ENCODE data around the gene C1QB. TPM values are rescaled to one million over a fixed set of nuclear protein-coding genes. Genes with fewer than 3 reads are reported as not detected.

C1QB gene
- total RNA-seq, 2 experiments from 2014 or later = not detected

DNA sequence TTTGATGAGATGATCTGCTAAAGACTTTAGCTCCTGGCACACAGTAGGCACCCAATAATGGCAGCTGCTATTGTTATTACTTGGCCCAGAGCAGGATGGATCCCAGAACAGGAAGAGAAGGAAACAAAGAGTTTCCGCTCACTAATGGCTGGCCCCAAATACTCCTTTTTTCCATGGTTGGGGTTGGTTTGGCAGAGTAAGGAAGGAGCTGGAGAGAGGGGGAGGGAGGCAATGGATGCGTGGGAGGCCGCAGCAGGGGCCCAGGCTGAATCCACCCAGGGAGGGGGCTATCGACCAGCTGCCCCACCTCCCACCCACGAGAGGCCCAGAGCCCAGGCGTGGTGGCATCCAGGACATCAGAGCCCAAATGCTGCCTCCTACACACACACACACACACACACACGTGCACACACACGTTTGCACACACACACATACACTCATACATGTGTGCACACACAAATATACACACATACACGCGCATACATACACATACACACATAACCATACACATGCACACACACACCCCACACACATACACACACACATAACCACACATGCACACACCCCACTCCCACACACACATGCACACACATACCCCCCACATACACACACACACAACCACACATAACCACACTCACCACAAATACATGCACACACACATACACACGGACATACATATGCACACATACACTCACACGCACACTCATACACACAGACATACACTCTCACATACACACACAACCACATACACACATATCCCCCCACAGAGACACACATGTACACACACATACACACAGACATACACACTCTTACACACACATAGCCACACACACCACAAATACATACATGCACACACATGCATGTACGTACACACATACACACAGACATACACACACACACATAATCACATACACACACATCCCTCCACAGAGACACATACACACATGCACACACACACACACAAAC, 25.2 kb downstream of the C1QB start:
- Mint-ChIP-seq H3K36me3 (ENCODE audit: low read depth) (no peaks in the 10 kb centered on the region), H3K27me3 (peaks cover 4% of the 10 kb centered on the region), H3K4me3 (no peak overlapping the region), H3K27ac (no peak overlapping the region), H3K4me1 (no peaks in the 10 kb centered on the region), H3K9me3 (no peaks in the 10 kb centered on the region)
- ChIA-PET CTCF (no interaction called here), POLR2A (no interaction called here)
- DNase-seq = no peak

DNA sequence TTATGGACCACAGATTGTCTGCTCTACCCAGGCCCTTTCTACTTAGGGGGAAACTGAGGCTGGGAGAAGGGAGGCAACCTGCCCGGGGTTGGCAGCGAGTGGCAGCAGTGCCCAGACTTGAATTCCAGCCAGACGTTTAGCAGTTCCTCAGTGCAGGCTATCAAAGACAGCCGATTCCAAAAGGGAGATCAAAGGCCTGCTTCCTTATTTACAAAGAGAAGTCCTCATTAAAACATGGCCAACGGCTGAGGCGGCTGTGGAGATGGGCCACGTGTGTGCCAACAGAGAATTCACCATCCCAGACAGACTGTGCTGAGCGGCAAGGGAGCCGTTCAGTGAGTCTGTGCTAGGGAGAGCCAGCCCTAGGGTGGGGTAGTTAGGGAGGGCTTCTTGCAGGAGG, 27.7 kb downstream of the C1QB start:
- POLR2A ChIA-PET = no interaction called here
- H3K36me3 Mint-ChIP-seq (ENCODE audit: low read depth) = no peaks in the 10 kb centered on the region
- peaks cover 1% of the 10 kb centered on the region for H3K27me3 Mint-ChIP-seq
- CTCF ChIA-PET = interaction anchor here (1.2 kb wide), 1 partner anchor 24 kb away, joined by 3 read pairs; no protein-coding TSS in a partner anchor
- H3K4me3 Mint-ChIP-seq = no peak overlapping the region
- H3K27ac Mint-ChIP-seq = no peak overlapping the region
- DNase-seq = no peak
- no peaks in the 10 kb centered on the region for H3K9me3 Mint-ChIP-seq
- H3K4me1 Mint-ChIP-seq = no peaks in the 10 kb centered on the region

DNA sequence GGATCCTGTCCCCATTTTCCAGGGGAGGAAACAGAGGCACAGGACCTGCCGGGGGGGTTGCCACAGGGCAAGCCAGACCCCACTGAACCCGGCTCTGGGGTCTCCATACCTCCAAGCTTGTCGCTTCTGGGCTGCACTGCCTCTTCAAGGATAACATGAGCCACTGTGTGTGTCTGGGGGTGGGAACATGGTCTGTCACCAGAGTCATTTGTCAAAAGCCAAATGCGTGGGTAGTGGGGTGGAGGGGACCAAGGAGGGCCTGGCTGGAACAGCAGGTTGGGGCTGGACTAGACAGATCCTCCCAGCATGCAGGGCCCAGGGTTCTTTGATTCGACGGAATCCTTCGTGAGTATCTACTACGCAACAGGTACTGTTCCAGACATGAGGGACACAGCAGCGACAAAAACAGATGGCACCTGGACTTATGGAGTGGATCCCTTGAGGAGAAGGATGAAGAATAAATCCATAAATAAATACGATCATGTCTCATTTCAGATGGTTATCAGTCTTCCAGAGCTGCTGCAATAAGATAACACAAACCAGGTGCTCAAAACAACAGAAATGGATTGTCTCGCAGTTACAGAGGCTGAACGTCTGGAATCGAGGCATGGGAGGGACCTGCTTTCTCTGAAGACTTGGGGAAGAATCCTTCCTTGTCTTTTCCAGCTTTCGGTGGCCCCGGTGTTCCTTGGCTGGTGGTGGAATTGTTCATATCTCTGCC, 28.7 kb downstream of the C1QB start:
- Mint-ChIP-seq H3K4me1 (no peaks in the 10 kb centered on the region), H3K9me3 (no peaks in the 10 kb centered on the region), H3K4me3 (no peak overlapping the region), H3K36me3 (ENCODE audit: low read depth) (no peaks in the 10 kb centered on the region), H3K27ac (no peak overlapping the region), H3K27me3 (peaks cover 5% of the 10 kb centered on the region)
- no peak for DNase-seq
- CTCF ChIA-PET = no interaction called here
- POLR2A ChIA-PET = no interaction called here

DNA sequence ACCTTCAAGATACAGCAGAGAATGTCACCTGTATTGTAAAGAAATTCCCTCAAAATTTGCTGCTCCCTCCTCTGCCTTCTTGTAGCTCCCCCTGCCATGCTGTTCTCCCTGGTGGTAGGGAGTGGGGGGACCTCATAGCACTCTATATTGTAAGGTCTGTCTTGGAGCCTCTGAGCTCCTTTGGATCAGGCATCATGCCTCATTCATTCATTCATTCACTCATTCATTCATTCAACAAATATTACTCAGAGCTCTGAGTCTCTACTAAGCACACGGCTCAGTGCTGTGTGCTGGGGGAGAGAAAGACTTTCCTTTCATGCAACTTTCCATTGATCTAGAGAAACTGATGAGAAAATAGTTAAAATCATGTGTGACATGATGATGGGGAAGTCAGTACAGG, 30.5 kb downstream of the C1QB start:
- H3K9me3 Mint-ChIP-seq = no peaks in the 10 kb centered on the region
- no peak overlapping the region for H3K4me3 Mint-ChIP-seq
- DNase-seq = no peak
- ChIA-PET POLR2A (no interaction called here), CTCF (no interaction called here)
- H3K27me3 Mint-ChIP-seq = peaks cover 12% of the 10 kb centered on the region
- H3K4me1 Mint-ChIP-seq = no peaks in the 10 kb centered on the region
- H3K27ac Mint-ChIP-seq = no peak overlapping the region
- H3K36me3 Mint-ChIP-seq (ENCODE audit: low read depth) = no peaks in the 10 kb centered on the region

DNA sequence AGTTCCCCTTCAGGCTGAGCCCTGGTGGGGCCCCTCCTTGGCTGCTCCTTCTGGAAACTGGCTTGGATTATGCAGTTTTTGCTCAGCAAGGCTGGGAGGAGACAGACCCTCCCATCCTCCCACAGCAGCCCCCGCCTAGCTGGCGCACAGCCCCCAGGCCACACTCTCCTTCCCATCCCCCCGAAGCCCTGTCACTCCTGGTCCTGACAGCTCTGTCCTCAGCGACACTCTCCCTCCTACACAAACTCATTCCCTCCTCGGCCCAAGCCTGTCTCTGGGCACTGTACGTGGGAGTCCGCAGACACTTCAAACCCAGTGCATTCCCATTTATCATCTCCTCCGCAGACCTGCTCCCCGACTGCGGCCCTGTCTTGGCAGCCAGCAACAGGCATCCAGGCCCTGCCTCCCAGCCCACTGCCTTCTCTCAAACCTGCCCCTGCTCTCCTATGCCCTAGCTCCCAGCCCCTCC, 32.6 kb downstream of the C1QB start:
- H3K27me3 Mint-ChIP-seq = peaks cover 12% of the 10 kb centered on the region
- H3K36me3 Mint-ChIP-seq (ENCODE audit: low read depth) = no peaks in the 10 kb centered on the region
- no peak overlapping the region for H3K27ac Mint-ChIP-seq
- no peak overlapping the region for H3K4me3 Mint-ChIP-seq
- H3K4me1 Mint-ChIP-seq = no peaks in the 10 kb centered on the region
- H3K9me3 Mint-ChIP-seq = no peaks in the 10 kb centered on the region
- ChIA-PET CTCF (no interaction called here), POLR2A (no interaction called here)
- DNase-seq = no peak

DNA sequence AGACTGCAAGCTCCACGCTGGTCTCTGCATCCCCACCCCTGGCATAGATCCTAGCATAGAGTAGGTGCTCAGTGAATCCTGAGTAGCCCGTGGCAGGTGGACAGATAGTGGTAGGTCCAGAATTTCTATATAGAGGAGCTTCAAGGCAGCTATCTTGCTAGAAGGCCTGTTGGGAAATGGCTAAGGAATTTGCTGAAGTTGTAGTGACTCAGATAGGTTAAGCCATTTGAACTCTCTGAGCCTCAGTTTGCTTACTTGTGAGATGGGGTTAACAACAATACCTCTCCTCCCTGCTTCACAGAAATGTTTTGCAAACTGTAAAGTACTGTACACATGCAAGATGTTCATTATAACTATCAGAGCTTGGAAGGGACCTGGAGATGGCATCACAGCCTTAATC, 34.2 kb downstream of the C1QB start:
- H3K4me3 Mint-ChIP-seq = no peak overlapping the region
- CTCF ChIA-PET = no interaction called here
- H3K27ac Mint-ChIP-seq = no peak overlapping the region

DNA sequence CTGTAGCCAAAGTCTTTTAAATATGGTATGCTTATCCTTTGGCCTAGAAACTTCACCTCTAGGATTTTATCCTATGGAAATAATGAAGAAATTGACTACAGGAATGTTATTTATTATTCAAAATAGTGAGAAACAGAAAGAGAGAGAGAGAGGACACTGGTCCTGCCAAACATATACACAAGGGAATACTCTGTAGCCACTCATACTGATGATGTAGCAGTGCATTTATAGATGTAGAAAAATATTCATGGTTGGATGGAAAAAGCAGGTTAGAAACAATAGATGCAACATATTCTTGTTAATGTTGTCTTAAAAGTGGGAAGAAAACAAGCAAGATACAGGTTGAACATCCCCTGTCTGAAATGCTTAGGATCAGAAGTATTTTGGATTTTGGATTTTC, 35.4 kb downstream of the C1QB start:
- Mint-ChIP-seq H3K9me3 (no peaks in the 10 kb centered on the region), H3K4me3 (no peak overlapping the region), H3K4me1 (no peaks in the 10 kb centered on the region), H3K27me3 (peaks cover 15% of the 10 kb centered on the region), H3K36me3 (ENCODE audit: low read depth) (no peaks in the 10 kb centered on the region), H3K27ac (no peak overlapping the region)
- no peak for DNase-seq
- POLR2A ChIA-PET = no interaction called here
- CTCF ChIA-PET = no interaction called here

More for the DNA sequence above, 34.2 kb downstream of the C1QB start:
- Mint-ChIP-seq H3K36me3 (ENCODE audit: low read depth) (no peaks in the 10 kb centered on the region), H3K27me3 (peaks cover 13% of the 10 kb centered on the region), H3K4me1 (no peaks in the 10 kb centered on the region), H3K9me3 (no peaks in the 10 kb centered on the region)
- POLR2A ChIA-PET = no interaction called here
- DNase-seq = no peak

DNA sequence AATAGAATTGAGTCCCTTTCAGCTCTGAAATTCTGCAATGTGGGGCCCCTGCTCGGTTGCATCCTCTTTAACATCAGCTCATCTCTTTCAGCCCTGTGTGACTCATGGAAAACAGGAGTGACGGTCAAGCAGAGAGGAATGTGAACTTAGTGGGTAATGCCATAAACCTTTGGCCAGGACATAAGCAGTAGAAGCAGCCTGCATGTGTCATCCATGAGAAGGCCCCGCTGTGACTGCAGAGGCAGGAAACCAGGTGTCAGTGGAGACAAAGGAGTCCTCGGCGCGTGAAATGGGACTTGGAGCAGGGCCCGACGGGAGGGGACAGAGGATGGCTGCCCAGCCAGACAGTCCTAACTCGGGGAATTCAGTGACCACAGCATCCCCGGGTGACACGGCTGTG, 36.5 kb downstream of the C1QB start:
- no peak overlapping the region for H3K4me3 Mint-ChIP-seq
- CTCF ChIA-PET = no interaction called here
- no peak for DNase-seq
- H3K4me1 Mint-ChIP-seq = no peaks in the 10 kb centered on the region
- no peak overlapping the region for H3K27ac Mint-ChIP-seq
- no peaks in the 10 kb centered on the region for H3K9me3 Mint-ChIP-seq
- peaks cover 15% of the 10 kb centered on the region for H3K27me3 Mint-ChIP-seq
- POLR2A ChIA-PET = no interaction called here
- no peaks in the 10 kb centered on the region for H3K36me3 Mint-ChIP-seq (ENCODE audit: low read depth)

DNA sequence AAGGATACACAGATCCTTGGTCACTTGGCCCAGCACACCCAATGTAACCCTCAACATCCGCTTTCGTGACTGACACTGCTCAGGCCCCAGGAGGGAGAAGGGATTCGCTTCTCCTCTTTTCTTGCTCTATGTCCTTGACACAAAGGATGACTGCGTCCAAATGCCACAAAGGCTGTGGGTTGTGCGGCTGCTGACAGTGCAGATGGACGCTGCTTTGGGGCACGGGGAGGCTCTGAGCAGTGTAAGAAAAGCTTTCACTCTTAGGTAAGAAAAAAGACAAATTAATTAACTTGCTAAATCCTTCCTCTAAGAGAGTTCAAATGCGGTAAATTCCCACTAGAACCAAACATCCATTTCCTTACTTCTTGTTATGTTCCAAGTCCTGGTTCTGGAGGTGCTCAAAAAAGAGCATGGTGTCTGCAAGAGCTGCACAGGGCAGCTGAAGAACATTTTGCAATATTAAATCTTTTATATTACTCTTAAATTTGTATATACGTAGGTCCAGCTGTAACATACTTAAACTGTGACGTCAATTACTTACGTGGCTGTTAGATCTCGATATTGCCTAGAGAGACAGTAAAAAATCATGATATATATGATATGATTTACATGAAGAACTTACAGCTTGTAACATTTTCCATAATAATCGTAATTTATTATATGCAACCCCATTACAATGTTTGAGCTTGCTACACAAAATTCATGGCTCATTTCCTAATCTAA, 38.2 kb downstream of the C1QB start:
- peaks cover 11% of the 10 kb centered on the region for H3K27me3 Mint-ChIP-seq
- H3K4me1 Mint-ChIP-seq = no peaks in the 10 kb centered on the region
- no peaks in the 10 kb centered on the region for H3K36me3 Mint-ChIP-seq (ENCODE audit: low read depth)
- no peak for DNase-seq
- H3K9me3 Mint-ChIP-seq = no peaks in the 10 kb centered on the region
- CTCF ChIA-PET = no interaction called here
- no peak overlapping the region for H3K4me3 Mint-ChIP-seq
- POLR2A ChIA-PET = no interaction called here
- H3K27ac Mint-ChIP-seq = no peak overlapping the region

DNA sequence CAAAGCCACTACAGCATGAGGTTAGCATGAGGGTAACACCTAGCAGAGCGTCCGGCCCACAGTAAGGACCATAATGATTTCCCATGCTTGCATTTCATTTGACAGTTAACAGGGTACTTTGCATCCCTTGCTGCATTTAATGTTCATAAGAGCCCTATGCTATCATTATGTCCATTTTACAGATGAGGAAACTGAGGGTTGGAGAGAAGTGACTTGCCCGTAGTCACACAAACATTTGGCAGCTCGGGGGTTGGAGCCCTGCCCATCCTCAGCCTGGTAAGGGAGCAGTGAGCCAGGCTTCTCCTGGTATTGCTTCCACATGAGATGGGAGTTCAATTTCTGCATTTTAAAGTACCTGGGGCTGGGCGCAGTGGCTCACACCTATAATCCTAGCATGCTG, 41.1 kb downstream of the C1QB start:
- Mint-ChIP-seq H3K27ac (no peak overlapping the region), H3K9me3 (no peaks in the 10 kb centered on the region), H3K27me3 (peaks cover 3% of the 10 kb centered on the region), H3K4me1 (no peaks in the 10 kb centered on the region), H3K4me3 (no peak overlapping the region), H3K36me3 (ENCODE audit: low read depth) (no peaks in the 10 kb centered on the region)
- ChIA-PET POLR2A (no interaction called here), CTCF (no interaction called here)
- no peak for DNase-seq

DNA sequence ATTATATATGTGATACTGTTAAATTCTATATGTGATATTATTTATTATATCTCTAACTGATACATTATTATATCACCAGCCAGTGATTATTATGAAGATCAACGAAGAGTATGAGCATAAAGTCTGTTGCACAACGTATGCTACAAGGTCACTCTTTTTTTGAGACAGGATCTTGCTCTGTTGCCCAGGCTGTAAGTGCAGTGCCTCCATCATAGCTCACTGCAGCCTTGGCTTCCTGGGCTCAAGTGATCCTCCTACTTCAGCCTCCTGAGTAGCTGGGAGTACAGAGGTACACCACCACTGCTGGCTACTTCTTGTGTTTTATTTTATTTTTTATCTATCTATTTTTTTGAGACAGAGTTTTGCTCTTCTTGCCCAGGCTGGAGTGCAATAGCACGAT, 43.6 kb downstream of the C1QB start:
- peaks cover 3% of the 10 kb centered on the region for H3K27me3 Mint-ChIP-seq
- no peaks in the 10 kb centered on the region for H3K4me1 Mint-ChIP-seq
- no peaks in the 10 kb centered on the region for H3K36me3 Mint-ChIP-seq (ENCODE audit: low read depth)
- H3K27ac Mint-ChIP-seq = no peak overlapping the region
- H3K9me3 Mint-ChIP-seq = no peaks in the 10 kb centered on the region
- ChIA-PET CTCF (no interaction called here), POLR2A (no interaction called here)
- no peak overlapping the region for H3K4me3 Mint-ChIP-seq
- no peak for DNase-seq

DNA sequence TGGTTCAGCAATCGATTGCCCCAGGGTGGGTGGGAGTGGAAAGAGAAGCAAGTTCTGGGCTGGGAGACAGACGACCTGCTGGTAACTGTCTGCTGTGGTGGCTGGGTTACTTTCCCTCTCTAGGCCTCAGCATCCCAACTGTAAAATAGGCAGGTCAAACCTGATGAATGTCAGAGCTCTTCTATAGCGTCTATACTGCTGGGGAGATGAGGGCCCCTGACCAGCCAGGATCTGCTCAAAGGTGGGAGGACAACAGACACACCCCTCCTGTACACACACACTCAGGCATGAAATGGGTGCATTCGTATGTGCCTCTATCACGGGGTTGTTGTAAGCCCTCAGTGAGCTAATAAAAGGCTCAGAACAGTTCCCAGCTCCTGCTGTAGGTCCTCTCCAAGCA, 44.9 kb downstream of the C1QB start:
- Mint-ChIP-seq H3K4me1 (no peaks in the 10 kb centered on the region), H3K9me3 (no peaks in the 10 kb centered on the region), H3K27me3 (no peaks in the 10 kb centered on the region), H3K27ac (no peak overlapping the region), H3K4me3 (no peak overlapping the region), H3K36me3 (ENCODE audit: low read depth) (no peaks in the 10 kb centered on the region)
- POLR2A ChIA-PET = no interaction called here
- CTCF ChIA-PET = no interaction called here
- DNase-seq = no peak
